Measurements from ENCODE around the gene NPR1.
A peak's percentile ranks its signal among the peaks of the same experiment; 100 is the strongest.

NPR1 gene

GRCh38 chr1:153658400-153659174 is 19.9 kb upstream of the NPR1 start, which contains the start of gene SNAPIN (continued):
- no peak for TF ChIP-seq ZNF473 (tag by site-specific recombination; IDR thresholded peaks at IDR 0.05)
- peak; percentile 81 for TF ChIP-seq KLF9 (tag by site-specific recombination; IDR thresholded peaks at IDR 0.05; ENCODE audit: low read depth)
- no peak for TF ChIP-seq ZNF416 (tag by site-specific recombination; IDR thresholded peaks at IDR 0.05)
- TF ChIP-seq PRDM1 (tag by site-specific recombination; IDR thresholded peaks at IDR 0.05) = no peak
- TF ChIP-seq ZNF223 (tag by site-specific recombination; IDR thresholded peaks at IDR 0.05) = no peak
- TF ChIP-seq ZNF792 (tag by site-specific recombination; IDR thresholded peaks at IDR 0.05) = no peak
- no peak for TF ChIP-seq ZNF214 (tag by site-specific recombination; IDR thresholded peaks at IDR 0.05; ENCODE audit: borderline replicate concordance)
- TF ChIP-seq ZNF37A (tag by site-specific recombination; IDR thresholded peaks at IDR 0.05) = no peak
- no peak for TF ChIP-seq BCL11B (tag by site-specific recombination; IDR thresholded peaks at IDR 0.05; ENCODE audit: low read depth)

GRCh38 chr1:153659175-153659534 is 19.3 kb upstream of the NPR1 start:
- CTCF ChIA-PET = interaction anchor here (0.8 to 2.4 kb wide), 3 partner anchors 10 to 148 kb away, joined by 3 to 9 read pairs (median 5); no protein-coding TSS in a partner anchor
- peak overlapping the region; percentile 78; the same call in 1 of the 2 replicates for H3K27ac ChIP-seq (ENCODE audit: extremely low read depth, low read depth, low read length)

GRCh38 chr1:153659656-153660055 is 18.8 kb upstream of the NPR1 start:
- ChIA-PET POLR2A (interaction anchor here (0.6 to 2.8 kb wide), 7 partner anchors 11 to 343 kb away, joined by 3 to 24 read pairs (median 5); partner anchors contain the start of genes CHTOP, S100A1 and S100A13), CTCF (interaction anchor here (0.8 to 2.4 kb wide), 2 partner anchors 49 to 149 kb away, joined by 5 to 9 read pairs; no protein-coding TSS in a partner anchor)
- TF ChIP-seq ZNF138 (tag by site-specific recombination; IDR thresholded peaks at IDR 0.05; ENCODE audit: borderline replicate concordance) (no peak), PRDM1 (tag by site-specific recombination; IDR thresholded peaks at IDR 0.05) (no peak; the same call in 1 of the 2 replicates), ZNF24 (tag by site-specific recombination; IDR thresholded peaks at IDR 0.05) (no peak), ZNF112 (tag by site-specific recombination; IDR thresholded peaks at IDR 0.05) (no peak), TRIM28 (IDR thresholded peaks at IDR 0.05; ENCODE audit: borderline replicate concordance, low read length) (no peak), ZBTB11 (tag by site-specific recombination; conservative IDR thresholded peaks at IDR 0.05; ENCODE audit: low read depth) (no peak), SETDB1 (IDR thresholded peaks at IDR 0.05; ENCODE audit: insufficient read length, low read length) (no peak), ZNF174 (tag by site-specific recombination; IDR thresholded peaks at IDR 0.05) (no peak), ZNF23 (tag by site-specific recombination; IDR thresholded peaks at IDR 0.05; ENCODE audit: borderline replicate concordance) (no peak)
- no peak overlapping the region for H3K27ac ChIP-seq (ENCODE audit: extremely low read depth, low read depth, low read length)
- H3K9me3 ChIP-seq (ENCODE audit: control insufficient read depth, insufficient read depth, low read depth, low read length) = no peaks in the 10 kb centered on the region
- peak overlapping the region; percentile 87 for H3K4me3 ChIP-seq (ENCODE audit: low read depth, low read length)
- H3K4me1 ChIP-seq (ENCODE audit: control insufficient read depth, insufficient read depth, low read length) = 0 out of 2 replicates have a peak, but pooled peaks cover 2% of the 10 kb centered on the region
- peaks cover 33 to 53% of the 10 kb centered on the region in 2 experiments for H3K36me3 ChIP-seq (ENCODE audit: control insufficient read depth in 2 of 2, insufficient read depth in 1 of 2, low read length in 2 of 2)

More at GRCh38 chr1:153659175-153659534, 19.3 kb upstream of the NPR1 start:
- POLR2A ChIA-PET = interaction anchor here (0.6 to 2.8 kb wide), 9 partner anchors 10 to 343 kb away, joined by 3 to 24 read pairs (median 5); partner anchors contain the start of genes CHTOP, S100A1, S100A13 and SLC27A3
- H3K9me3 ChIP-seq (ENCODE audit: control insufficient read depth, insufficient read depth, low read depth, low read length) = no peaks in the 10 kb centered on the region
- 0 out of 2 replicates have a peak, but pooled peaks cover 2% of the 10 kb centered on the region for H3K4me1 ChIP-seq (ENCODE audit: control insufficient read depth, insufficient read depth, low read length)
- TF ChIP-seq KLF9 (tag by site-specific recombination; IDR thresholded peaks at IDR 0.05; ENCODE audit: low read depth) = no peak
- TF ChIP-seq ZBTB48 (tag by site-specific recombination; IDR thresholded peaks at IDR 0.05) = peak; percentile 52; the same call in 1 of the 2 replicates
- TF ChIP-seq PRDM10 (tag by site-specific recombination; IDR thresholded peaks at IDR 0.05) = peak; percentile 81
- TF ChIP-seq ZBTB20 (tag by site-specific recombination; IDR thresholded peaks at IDR 0.05) = no peak
- peaks cover 28 to 48% of the 10 kb centered on the region in 2 experiments for H3K36me3 ChIP-seq (ENCODE audit: control insufficient read depth in 2 of 2, insufficient read depth in 1 of 2, low read length in 2 of 2)
- H3K4me3 ChIP-seq (ENCODE audit: low read depth, low read length) = peak overlapping the region; percentile 87

Measured in HEK293 (cell line).